Measurements from ENCODE around the gene DNAJB6. TPM values are rescaled to one million over a fixed set of nuclear protein-coding genes. Genes with fewer than 3 reads are reported as not detected.

Gene DNAJB6
- total and polyA plus RNA-seq, 2 of the 4 experiments (the other 2 are of a cell fraction): 93.4 to 165 TPM

DNA sequence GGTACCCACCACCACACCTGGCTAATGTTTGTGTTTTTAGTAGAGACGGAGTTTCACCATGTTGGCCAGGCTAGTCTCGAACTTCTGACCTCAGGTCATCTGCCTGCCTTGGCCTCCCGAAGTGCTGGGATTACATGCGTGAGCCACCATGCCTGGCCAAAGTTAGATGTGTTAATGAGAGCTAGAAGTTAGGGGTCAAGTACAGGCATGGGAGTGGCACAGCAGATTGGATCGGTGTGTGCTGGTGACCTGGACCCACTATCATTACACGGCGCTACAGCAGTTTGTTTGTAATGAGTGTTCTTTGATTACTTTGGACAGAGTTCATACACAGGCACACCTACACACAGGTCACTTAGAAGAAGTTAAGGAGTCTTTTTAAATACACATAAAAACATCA lies 36.7 kb downstream of the DNAJB6 start:
- ATAC-seq (ENCODE audit: low read depth) (no peak), DNase-seq (no peak)
- POLR2A ChIA-PET (ENCODE audit: unreplicated experiment): no interaction called here
- intact Hi-C loops (cut with micrococcal nuclease) (loop anchor here (10.0 kb wide), 1 partner anchor 409 kb away; no protein-coding TSS in a partner anchor), dilution Hi-C loops (cut with HindIII; ENCODE audit: low sequenced_read_pairs, unreplicated experiment) (no loop called here), in situ Hi-C loops (cut with MboI; ENCODE audit: low sequenced_read_pairs) (no loop called here)
- CTCF ChIA-PET: no interaction called here
- Histone ChIP-seq H4K5ac (ENCODE audit: low read depth, low read length) (no peak overlapping the region), H3K4me2 (ENCODE audit: low read depth, low read length) (no peak overlapping the region), H2AFZ (replicated peaks; ENCODE audit: low read length, poor library complexity) (no peak overlapping the region), H2BK15ac (ENCODE audit: low read depth, low read length) (no peak overlapping the region), H3K79me1 (ENCODE audit: low read depth in 1 of 2, low read length in 2 of 2) (peaks cover 30 to 84% of the 10 kb centered on the region in 2 experiments), H3K9me1 (ENCODE audit: insufficient read depth, low read length) (peaks cover 30% of the 10 kb centered on the region), H2BK20ac (ENCODE audit: low read depth, low read length) (no peak overlapping the region), H4K8ac (ENCODE audit: low read depth in 2 of 2, low read length in 2 of 2) (no peak overlapping the region), H3K36me3 (ENCODE audit: control insufficient read depth, insufficient read depth, low read length) (peaks cover 51% of the 10 kb centered on the region), H3K23ac (ENCODE audit: low read depth, low read length) (no peak overlapping the region), H4K20me1 (ENCODE audit: insufficient read depth, low read length) (peaks cover 81% of the 10 kb centered on the region), H4K91ac (ENCODE audit: insufficient read depth, low read depth, low read length) (no peak overlapping the region), H3K4me3 (ENCODE audit: insufficient read depth, low read depth, low read length) (no peak overlapping the region), H3K4me1 (ENCODE audit: control insufficient read depth, insufficient read depth, low read length) (peaks cover 2% of the 10 kb centered on the region; the same call in 1 of the 2 replicates), H2AK5ac (ENCODE audit: low read depth, low read length) (no peak overlapping the region), H3K27ac (ENCODE audit: insufficient read depth, low read length) (no peak overlapping the region), H2BK120ac (ENCODE audit: low read depth, low read length) (no peak overlapping the region), H3K18ac (ENCODE audit: low read depth, low read length) (no peak overlapping the region), H2BK5ac (ENCODE audit: low read depth, low read length, poor library complexity, severe bottlenecking) (no peak overlapping the region), H3K14ac (replicated peaks; ENCODE audit: low read depth, low read length) (no peak overlapping the region), H3K4ac (ENCODE audit: low read depth, low read length) (no peak overlapping the region), H3K27me3 (ENCODE audit: control insufficient read depth, insufficient read depth, low read length) (no peaks in the 10 kb centered on the region), H3K56ac (ENCODE audit: extremely low read depth, insufficient read depth, low read length) (no peak overlapping the region), H3K9ac (ENCODE audit: low read depth, low read length) (no peak overlapping the region), H3K9me3 (ENCODE audit: control insufficient read depth, insufficient read depth, low read length) (no peaks in the 10 kb centered on the region), H2AK9ac (replicated peaks; ENCODE audit: low read depth, low read length, poor library complexity) (no peak overlapping the region)
- TF ChIP-seq, protein P1, sequence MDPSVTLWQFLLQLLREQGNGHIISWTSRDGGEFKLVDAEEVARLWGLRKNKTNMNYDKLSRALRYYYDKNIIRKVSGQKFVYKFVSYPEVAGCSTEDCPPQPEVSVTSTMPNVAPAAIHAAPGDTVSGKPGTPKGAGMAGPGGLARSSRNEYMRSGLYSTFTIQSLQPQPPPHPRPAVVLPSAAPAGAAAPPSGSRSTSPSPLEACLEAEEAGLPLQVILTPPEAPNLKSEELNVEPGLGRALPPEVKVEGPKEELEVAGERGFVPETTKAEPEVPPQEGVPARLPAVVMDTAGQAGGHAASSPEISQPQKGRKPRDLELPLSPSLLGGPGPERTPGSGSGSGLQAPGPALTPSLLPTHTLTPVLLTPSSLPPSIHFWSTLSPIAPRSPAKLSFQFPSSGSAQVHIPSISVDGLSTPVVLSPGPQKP (IDR thresholded peaks at IDR 0.05; ENCODE audit: borderline replicate concordance, low read depth, low read length): no peak
- no peak for TF ChIP-seq SMC3 (IDR thresholded peaks at IDR 0.05; ENCODE audit: low read depth, low read length)
- TF ChIP-seq MAZ (IDR thresholded peaks at IDR 0.05; ENCODE audit: borderline replicate concordance, low read depth, low read length): no peak
- TF ChIP-seq, protein P2, sequence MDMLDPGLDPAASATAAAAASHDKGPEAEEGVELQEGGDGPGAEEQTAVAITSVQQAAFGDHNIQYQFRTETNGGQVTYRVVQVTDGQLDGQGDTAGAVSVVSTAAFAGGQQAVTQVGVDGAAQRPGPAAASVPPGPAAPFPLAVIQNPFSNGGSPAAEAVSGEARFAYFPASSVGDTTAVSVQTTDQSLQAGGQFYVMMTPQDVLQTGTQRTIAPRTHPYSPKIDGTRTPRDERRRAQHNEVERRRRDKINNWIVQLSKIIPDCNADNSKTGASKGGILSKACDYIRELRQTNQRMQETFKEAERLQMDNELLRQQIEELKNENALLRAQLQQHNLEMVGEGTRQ (IDR thresholded peaks at IDR 0.05; ENCODE audit: low read depth, low read length): no peak
- WGBS, 2 experiments (ENCODE audit: extremely low coverage in 2 of 2, insufficient read length in 1 of 2): 100% methylated on average over 1 of the region's 7 CpGs; no CpG with 5 or more reads in 1 of the 2 experiments
- no TSS peak for BruUV-seq (replicated peaks)

Measured in IMR-90 (cell line).